HT-29 (cell line): ENCODE data around the gene GTF3C6. TPM values are rescaled to one million over a fixed set of nuclear protein-coding genes. Genes with fewer than 3 reads are reported as not detected.
"Not testable (repeated sequence)": the region's sequence is repeated elsewhere in the genome, so short reads cannot be mapped to it uniquely, and the experiment has no call there.

Source experiments
- DNase-seq: peaks from one replicate; pipeline ENCODE4 v3.0.0-alpha.2; 2015; ENCODE audit warnings: low spot score
- total RNA-seq: library from RNA; depleted of rRNA; stranded (reverse); fragments of >200 nt; shearing (Covaris generic); gene quantifications from 2 replicates; pipeline ENCODE4 v1.2.3, GENCODE V29; 2014; rRNA removed

The GTF3C6 gene
- total RNA-seq, 1 experiment from 2014 or later = 26.7 TPM

DNA sequence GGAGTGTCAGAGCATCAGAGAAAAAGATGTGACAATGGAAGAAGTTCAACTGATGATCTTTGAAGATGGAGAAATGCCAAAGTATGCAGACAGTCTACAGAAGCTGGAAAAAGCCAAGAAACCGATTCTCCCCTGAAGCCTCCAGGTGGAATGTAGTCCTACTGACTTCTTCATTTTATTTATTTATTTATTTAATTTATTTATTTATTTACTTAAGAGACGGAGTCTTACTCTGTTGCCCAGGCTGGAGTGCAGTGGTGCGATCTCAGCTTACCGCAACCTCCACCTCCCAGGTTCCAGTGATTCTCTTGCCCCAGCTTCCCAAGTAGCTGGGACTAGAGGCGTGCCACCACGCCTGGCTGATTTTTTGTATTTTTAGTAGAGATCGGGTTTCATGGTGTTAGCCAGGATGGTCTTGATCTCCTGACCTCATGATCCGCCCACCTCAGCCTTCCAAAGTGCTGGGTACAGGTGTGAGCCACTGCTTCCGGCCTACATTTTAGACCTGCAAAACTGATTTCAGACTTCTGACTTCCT lies 21.1 kb downstream of the GTF3C6 start:
- no peak for DNase-seq

DNA sequence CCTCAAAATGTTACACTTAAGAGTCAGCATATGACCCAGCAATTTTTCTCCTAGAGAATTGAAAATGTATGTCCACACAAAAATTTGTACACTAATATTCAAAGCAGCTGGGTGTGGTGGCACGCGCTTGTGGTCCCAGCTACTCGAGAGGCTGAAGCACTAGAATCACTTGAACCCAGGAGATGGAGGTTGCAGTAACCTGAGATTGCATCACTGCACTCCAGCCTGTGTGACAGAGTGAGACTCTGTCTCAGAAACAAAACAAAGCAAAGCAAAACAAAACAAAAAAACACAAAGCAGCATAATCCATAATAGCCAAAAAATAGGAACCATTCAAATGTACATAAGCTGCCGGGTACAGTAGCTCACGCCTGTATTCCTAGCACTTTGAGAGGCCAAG lies 21.7 kb downstream of the GTF3C6 start:
- no peak for DNase-seq

DNA sequence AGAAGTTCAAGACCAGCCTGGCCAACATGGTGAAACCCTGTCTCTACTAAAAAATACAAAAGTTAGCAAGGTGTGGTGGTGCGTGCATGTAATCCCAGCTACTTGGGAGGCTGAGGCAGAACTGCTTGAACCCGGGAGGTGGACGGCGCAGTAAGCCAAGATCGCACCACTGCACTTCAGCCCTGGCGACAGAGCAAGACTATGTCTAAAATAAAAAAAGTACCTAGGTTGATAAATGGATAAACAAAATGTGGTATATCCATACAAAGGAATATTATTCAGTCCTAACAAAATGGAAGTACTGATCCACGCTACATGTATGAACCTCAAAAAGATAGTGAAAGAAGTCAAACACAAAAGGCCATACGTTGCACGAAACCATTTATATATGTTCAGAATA lies 22.1 kb downstream of the GTF3C6 start:
- DNase-seq = no peak

DNA sequence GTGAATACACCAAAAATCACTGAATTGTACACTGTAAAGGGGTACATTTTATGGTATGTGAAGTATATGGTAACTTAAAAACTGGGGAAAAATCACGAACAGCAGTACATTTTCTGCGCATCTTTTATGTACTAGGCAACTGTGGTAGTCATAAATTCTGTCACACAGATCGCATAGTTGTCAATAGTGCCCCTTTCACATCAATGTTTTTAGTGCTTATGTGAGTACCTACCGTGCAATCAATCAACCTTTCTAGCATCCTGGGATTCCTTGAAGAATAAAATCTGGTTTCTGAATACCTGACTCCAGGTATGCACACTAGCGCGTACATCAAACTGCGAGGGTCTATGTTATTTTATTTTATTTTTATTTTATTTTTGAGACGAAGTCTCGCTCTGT lies 22.7 kb downstream of the GTF3C6 start:
- peak; percentile 10 for DNase-seq

DNA sequence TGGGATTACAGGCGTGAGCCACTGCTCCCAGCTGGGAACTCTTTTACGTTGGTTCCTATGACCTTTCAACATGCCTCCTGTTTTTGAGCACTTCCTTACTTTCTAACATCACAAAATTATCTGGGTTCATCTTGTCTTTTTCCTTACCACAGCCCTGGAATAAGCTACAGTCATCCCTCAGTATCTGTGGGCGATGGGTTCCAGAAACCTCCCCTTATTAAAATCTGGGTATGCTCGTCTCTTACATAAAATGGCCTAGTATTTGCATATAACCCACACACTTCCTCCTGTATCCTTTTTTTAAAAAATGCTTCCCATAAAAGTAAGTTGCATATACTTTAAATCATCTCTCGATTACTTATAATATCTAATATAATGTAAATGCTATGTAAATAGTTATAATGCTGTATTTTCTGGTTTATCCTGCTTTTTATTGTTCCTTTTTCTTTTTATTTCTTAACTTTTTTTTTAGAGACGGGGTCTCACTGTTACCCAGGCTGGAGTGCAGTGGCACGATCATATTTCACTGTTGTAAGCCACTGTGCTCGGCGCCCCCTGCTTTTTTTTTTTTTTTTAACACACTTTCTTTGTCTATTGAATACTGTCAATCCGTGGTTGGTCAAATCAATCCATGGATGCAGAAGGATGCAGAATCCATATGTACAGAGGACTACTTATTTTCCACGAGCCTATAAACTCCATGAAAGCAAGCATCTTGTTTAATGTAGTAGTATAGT lies 32.5 kb downstream of the GTF3C6 start:
- DNase-seq = no peak

DNA sequence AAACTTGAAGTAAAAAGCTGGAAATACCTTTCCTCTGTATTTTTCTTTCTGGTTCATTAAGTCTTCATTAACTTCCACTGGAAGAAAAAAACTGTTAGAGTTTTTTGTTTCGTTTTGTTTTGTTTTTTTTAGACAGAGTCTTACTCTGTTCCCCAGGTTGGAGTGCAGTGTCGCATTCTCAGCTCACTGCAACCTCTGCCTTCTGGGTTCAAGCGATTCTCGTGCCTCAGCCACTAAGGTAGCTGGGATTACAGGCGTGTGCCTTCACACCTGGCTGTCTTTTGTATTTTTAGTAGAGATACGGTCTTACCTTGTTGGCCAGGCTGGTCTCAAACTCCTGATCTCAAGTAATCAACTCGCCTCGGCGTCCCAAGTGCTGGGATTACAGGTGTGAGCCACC lies 38.2 kb downstream of the GTF3C6 start:
- DNase-seq = no peak

DNA sequence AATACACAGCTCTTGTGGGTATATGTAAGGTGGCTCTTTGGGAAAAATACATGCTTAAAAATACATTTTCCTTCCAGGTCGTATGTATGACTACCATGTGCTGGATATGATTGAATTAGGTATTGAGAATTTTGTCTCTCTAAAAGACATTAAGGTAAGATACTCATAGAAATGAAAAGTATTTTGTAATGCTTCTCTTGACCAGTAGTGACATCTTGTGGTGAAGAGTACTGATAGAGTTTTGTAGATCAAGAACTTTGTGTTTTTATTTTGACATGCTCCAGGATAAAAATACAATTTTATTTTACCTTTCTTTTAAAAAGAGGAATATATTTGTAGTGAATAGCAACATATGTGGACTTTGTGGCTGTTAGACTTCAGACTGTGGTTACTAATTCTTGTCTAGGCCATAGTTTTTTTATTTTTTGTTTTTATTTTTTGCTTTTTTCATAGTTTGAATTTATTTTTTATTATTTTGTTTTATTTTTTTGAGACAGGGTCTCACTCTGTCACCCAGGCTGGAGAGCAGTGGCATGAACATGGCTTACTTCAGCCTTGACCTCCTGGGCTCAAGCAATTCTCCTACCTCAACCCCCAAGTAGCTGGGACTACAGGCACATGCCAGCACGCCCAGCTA lies 41.2 kb downstream of the GTF3C6 start:
- DNase-seq = peak; percentile 60

DNA sequence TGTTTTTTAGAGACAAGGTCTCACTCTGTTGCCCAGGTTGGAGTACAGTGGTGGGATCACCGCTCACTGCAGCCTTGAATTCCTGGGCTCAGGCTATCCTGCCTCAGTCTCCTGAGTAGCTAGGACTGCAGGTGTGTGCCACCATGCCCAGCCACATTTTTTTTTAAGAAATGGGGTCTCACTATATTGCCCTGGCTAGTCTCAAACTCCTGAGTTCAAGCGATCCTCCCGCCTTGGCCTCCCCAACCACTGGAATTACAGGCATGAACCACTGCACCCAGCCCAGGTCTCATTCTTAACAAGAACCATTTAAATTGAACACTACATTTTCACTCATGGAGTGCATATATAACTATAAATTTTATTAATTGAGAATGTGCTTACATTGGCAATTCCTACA lies 43.8 kb downstream of the GTF3C6 start:
- DNase-seq = no peak

DNA sequence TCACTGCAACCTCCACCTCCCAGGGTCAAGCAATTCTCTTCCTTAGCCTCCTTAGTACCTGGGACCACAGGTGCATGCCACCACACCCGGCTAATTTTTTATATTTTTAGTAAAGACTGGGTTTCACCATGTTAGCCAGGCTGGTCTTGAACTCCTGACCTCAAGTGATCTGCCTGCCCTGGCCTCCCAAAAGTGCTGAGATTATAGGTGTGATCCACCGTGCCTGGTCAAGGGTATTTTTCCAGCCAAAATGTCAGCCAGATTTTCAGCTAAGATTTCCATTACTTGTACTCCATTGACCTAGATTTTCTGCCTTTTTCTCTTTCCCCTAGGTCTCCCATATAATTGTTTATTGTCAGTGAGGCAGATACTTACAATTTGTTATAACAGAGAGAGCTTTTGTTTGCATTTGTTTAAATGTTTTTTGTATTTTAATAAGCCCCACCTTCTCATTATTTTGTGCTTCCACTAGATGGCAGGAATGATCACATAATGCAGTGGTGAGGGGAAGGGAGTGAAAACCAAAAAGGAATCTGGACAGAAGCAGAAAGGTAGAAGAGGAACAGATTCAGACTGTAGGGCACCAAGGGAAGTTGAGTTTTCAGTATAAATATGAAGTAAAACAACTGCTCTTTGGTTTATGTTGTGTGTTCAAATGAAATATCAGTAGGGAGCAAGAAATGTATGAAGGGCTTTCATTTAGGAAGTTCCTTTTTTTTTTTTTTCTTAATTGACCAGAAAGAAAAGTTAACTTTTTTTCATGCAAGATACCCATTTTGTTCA lies 53.0 kb downstream of the GTF3C6 start:
- DNase-seq = peak; percentile 44

DNA sequence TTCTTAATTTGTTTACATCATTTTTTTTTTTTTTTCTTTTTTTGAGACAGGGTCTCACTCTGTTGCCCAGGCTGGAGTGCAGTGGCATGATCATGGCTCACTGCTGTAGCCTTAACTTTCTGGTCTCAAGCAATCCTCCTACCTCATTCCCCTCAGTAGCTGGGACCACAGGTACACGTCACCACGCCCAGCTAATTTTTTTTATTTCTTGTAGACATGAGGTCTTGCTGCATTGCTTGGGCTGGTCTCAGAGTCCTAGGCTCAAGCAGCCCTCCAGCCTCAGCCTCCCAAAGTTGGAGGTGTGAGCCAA lies 53.6 kb downstream of the GTF3C6 start:
- DNase-seq = no peak

DNA sequence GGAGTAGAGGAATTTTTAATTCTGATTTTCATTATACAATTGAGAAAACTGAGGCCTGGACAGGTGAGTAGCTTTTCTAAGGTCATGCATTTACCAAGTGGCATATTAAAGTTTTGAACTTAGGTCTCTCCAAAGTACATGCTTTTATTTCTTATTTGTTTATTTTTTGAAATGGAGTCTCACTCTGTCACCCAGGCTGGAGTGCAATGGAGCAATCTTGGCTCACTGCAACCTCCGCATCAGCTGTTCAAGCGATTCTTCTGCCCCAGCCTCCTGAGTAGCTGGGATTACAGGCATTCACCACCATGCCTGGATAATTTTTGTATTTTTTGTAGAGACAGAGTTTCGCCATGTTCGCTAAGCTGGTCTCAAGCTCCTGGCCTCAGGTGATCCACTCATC lies 54.0 kb downstream of the GTF3C6 start:
- DNase-seq = not testable (repeated sequence)

DNA sequence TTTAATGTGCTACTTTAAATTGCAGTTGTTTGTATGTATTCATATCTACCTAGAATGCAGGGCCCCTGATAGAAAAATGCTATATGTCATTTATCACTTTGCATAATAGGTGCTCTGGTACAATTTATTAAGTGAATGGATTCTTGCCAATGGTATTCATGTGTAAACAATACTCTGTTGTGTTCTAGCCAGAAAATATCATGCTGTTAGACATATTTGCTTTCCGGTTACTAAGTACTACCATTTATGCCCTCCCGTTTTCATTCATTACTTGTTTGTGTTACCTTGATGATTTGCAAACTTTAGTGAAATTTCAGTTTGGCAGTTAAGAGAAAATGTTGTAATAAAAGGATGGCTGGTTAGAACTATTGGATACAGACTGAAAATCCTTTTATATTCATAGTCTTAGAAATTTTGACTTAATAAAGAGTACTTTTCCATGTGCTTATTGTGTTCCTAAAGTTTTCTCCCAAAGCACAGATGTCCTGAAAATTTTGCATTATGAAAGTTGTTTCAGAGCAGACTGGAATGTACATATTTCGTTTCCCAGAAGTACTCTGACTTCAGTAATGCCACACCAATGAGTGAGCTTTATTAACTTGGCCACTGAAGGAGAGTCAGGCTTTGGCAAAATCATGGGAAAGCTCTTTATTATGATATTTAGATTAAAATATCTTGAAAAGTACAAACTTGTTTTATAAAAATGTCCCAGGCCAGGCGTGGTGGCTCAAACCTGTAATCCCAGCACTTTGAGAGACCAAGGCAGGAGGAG lies 54.8 kb downstream of the GTF3C6 start:
- no peak for DNase-seq

DNA sequence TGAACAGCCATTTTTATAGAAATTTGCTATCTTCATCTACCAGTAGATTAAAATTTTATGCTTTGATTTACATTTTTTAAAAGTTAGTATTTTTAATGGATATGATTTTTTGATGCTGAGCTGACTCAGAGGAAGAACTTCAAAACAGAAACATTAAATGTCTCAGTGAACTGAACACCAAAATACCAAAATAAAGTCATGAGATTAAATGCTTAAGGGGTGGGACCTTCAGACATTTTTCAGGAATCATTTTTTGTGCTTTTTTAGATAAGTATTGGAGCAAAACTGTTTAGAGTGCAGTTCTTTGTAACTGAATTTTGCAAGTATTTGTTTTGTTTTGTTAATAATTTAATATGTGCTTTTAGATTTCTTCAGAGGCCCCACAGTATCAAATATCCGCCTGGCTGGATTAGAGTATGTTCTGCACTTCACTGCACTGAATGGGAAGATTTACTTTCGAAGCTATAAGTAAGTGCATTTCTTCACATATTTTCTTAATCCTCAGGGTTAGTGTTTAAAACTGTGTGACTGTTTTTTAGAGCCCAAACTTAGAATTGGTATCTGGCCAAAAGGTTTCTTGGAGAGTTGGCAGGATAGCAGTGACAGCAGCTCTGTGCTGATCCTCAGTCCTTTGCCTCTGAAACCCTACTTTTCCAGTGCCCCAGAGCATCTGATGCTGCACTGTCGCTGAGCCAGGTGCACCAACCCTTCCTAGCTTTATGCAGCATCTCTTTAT lies 57.1 kb downstream of the GTF3C6 start:
- no peak for DNase-seq

DNA sequence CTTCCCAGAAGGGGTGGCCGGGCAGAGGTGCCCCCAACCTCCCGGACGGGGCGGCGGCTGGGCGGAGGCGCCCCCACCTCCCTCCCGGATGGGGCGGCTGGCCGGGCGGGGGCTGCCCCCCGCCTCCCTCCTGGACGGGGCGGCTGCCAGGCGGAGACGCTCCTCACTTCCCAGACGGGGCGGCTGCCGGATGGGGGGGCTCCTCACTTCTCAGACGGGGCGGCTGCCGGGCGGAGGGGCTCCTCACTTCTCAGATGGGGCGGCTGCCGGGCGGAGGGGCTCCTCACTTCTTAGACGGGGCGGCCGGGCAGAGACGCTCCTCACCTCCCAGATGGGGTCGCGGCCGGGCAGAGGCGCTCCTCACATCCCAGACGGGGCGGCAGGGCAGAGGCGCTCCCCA lies 58.7 kb downstream of the GTF3C6 start:
- not testable (repeated sequence) for DNase-seq

Other genes with a start within 250 kb of the GTF3C6 start
- 4.0 and 4.8 TPM in 2 replicates for gene CDK19, start 143.2 kb upstream of the GTF3C6 start, total RNA-seq
- gene AMD1, start 83.9 kb upstream of the GTF3C6 start, total RNA-seq = 42.2 and 47.3 TPM in 2 replicates
- 14.7 and 15.1 TPM in 2 replicates for gene RPF2, start 23.3 kb downstream of the GTF3C6 start, total RNA-seq
- gene SLC16A10, start 128.8 kb downstream of the GTF3C6 start, total RNA-seq = 0.76 TPM in 1 of 2 replicates, not detected in the other